ENCODE measurements around the gene PTPRS.

Gene PTPRS

GRCh38 chr19:5337708-5338655 lies 2.6 kb downstream of the PTPRS start:
- H3K9ac ChIP-seq (ENCODE audit: low read length), result no peak overlapping the region
- H3K4me1 ChIP-seq (ENCODE audit: insufficient read depth, low read length), result peaks cover 3% of the 10 kb centered on the region
- H3K36me3 ChIP-seq (ENCODE audit: insufficient read depth, low read length), result no peaks in the 10 kb centered on the region
- no peak overlapping the region for H3K4me3 ChIP-seq (ENCODE audit: low read depth in 1 of 2, low read length in 2 of 2)
- H3K27ac ChIP-seq (ENCODE audit: low read depth, low read length), result no peak overlapping the region
- peaks cover 27 to 44% of the 10 kb centered on the region in 2 donors for H3K27me3 ChIP-seq (ENCODE audit: control insufficient read depth in 1 of 2, insufficient read depth in 2 of 2, low read length in 2 of 2)
- no peaks in the 10 kb centered on the region for H3K9me3 ChIP-seq (ENCODE audit: low read length)

- no peak overlapping the region for H3K9ac ChIP-seq (ENCODE audit: low read length)
- no peaks in the 10 kb centered on the region for H3K36me3 ChIP-seq (ENCODE audit: insufficient read depth, low read length)
- H3K27ac ChIP-seq (ENCODE audit: low read depth, low read length), result no peak overlapping the region
- no peaks in the 10 kb centered on the region for H3K9me3 ChIP-seq (ENCODE audit: low read length)
- H3K27me3 ChIP-seq (ENCODE audit: control insufficient read depth in 1 of 2, insufficient read depth in 2 of 2, low read length in 2 of 2), result peaks cover 27 to 44% of the 10 kb centered on the region in 2 donors
- H3K4me1 ChIP-seq (ENCODE audit: insufficient read depth, low read length), result peaks cover 3% of the 10 kb centered on the region
- H3K4me3 ChIP-seq (ENCODE audit: low read depth in 1 of 2, low read length in 2 of 2), result no peak overlapping the region
These were observed 3.5 kb downstream of the PTPRS start for GRCh38 chr19:5337126-5337525.

- Histone ChIP-seq H3K9ac (ENCODE audit: low read length) (no peak overlapping the region), H3K27ac (ENCODE audit: low read depth, low read length) (no peak overlapping the region), H3K36me3 (ENCODE audit: insufficient read depth, low read length) (no peaks in the 10 kb centered on the region), H3K27me3 (ENCODE audit: control insufficient read depth in 1 of 2, insufficient read depth in 2 of 2, low read length in 2 of 2) (peaks cover 27 to 44% of the 10 kb centered on the region in 2 donors), H3K4me1 (ENCODE audit: insufficient read depth, low read length) (peaks cover 3% of the 10 kb centered on the region), H3K9me3 (ENCODE audit: low read length) (no peaks in the 10 kb centered on the region), H3K4me3 (ENCODE audit: low read depth in 1 of 2, low read length in 2 of 2) (no peak overlapping the region)
These were observed 4.2 kb downstream of the PTPRS start for GRCh38 chr19:5336195-5336965.

- H3K9me3 ChIP-seq (ENCODE audit: low read length), result no peaks in the 10 kb centered on the region
- H3K27ac ChIP-seq (ENCODE audit: low read depth, low read length), result no peak overlapping the region
- peaks cover 27 to 44% of the 10 kb centered on the region in 2 donors for H3K27me3 ChIP-seq (ENCODE audit: control insufficient read depth in 1 of 2, insufficient read depth in 2 of 2, low read length in 2 of 2)
- no peak overlapping the region for H3K4me3 ChIP-seq (ENCODE audit: low read depth in 1 of 2, low read length in 2 of 2)
- peaks cover 3% of the 10 kb centered on the region for H3K4me1 ChIP-seq (ENCODE audit: insufficient read depth, low read length)
- no peaks in the 10 kb centered on the region for H3K36me3 ChIP-seq (ENCODE audit: insufficient read depth, low read length)
- H3K9ac ChIP-seq (ENCODE audit: low read length), result no peak overlapping the region
These were observed 5.0 kb downstream of the PTPRS start for GRCh38 chr19:5335593-5335992.

GRCh38 chr19:5334824-5335500 lies 5.7 kb downstream of the PTPRS start:
- Histone ChIP-seq H3K4me1 (ENCODE audit: insufficient read depth, low read length) (peaks cover 3% of the 10 kb centered on the region), H3K9me3 (ENCODE audit: low read length) (no peaks in the 10 kb centered on the region), H3K27ac (ENCODE audit: low read depth, low read length) (no peak overlapping the region), H3K27me3 (ENCODE audit: control insufficient read depth in 1 of 2, insufficient read depth in 2 of 2, low read length in 2 of 2) (peaks cover 27 to 44% of the 10 kb centered on the region in 2 donors), H3K36me3 (ENCODE audit: insufficient read depth, low read length) (no peaks in the 10 kb centered on the region), H3K9ac (ENCODE audit: low read length) (no peak overlapping the region), H3K4me3 (ENCODE audit: low read depth in 1 of 2, low read length in 2 of 2) (no peak overlapping the region)

- H3K27ac ChIP-seq (ENCODE audit: low read depth, low read length), result no peak overlapping the region
- H3K36me3 ChIP-seq (ENCODE audit: insufficient read depth, low read length), result no peaks in the 10 kb centered on the region
- H3K4me1 ChIP-seq (ENCODE audit: insufficient read depth, low read length), result peaks cover 2% of the 10 kb centered on the region
- H3K9ac ChIP-seq (ENCODE audit: low read length), result no peak overlapping the region
- peaks cover 24 to 38% of the 10 kb centered on the region in 2 donors for H3K27me3 ChIP-seq (ENCODE audit: control insufficient read depth in 1 of 2, insufficient read depth in 2 of 2, low read length in 2 of 2)
- H3K4me3 ChIP-seq (ENCODE audit: low read depth in 1 of 2, low read length in 2 of 2), result no peak overlapping the region
- no peaks in the 10 kb centered on the region for H3K9me3 ChIP-seq (ENCODE audit: low read length)
These were observed 6.3 kb downstream of the PTPRS start for GRCh38 chr19:5334366-5334739.

- Histone ChIP-seq H3K9ac (ENCODE audit: low read length) (no peak overlapping the region), H3K27ac (ENCODE audit: low read depth, low read length) (no peak overlapping the region), H3K4me3 (ENCODE audit: low read depth in 1 of 2, low read length in 2 of 2) (no peak overlapping the region), H3K36me3 (ENCODE audit: insufficient read depth, low read length) (no peaks in the 10 kb centered on the region), H3K27me3 (ENCODE audit: control insufficient read depth in 1 of 2, insufficient read depth in 2 of 2, low read length in 2 of 2) (peaks cover 18 to 33% of the 10 kb centered on the region in 2 donors), H3K4me1 (ENCODE audit: insufficient read depth, low read length) (no peaks in the 10 kb centered on the region), H3K9me3 (ENCODE audit: low read length) (no peaks in the 10 kb centered on the region)
These were observed 6.8 kb downstream of the PTPRS start for GRCh38 chr19:5333581-5334365.

- H3K4me1 ChIP-seq (ENCODE audit: insufficient read depth, low read length), result no peaks in the 10 kb centered on the region
- H3K27me3 ChIP-seq (ENCODE audit: control insufficient read depth in 1 of 2, insufficient read depth in 2 of 2, low read length in 2 of 2), result peaks cover 6 to 20% of the 10 kb centered on the region in 2 donors
- no peaks in the 10 kb centered on the region for H3K9me3 ChIP-seq (ENCODE audit: low read length)
- no peak overlapping the region for H3K27ac ChIP-seq (ENCODE audit: low read depth, low read length)
- no peak overlapping the region for H3K9ac ChIP-seq (ENCODE audit: low read length)
- no peaks in the 10 kb centered on the region for H3K36me3 ChIP-seq (ENCODE audit: insufficient read depth, low read length)
- no peak overlapping the region for H3K4me3 ChIP-seq (ENCODE audit: low read depth in 1 of 2, low read length in 2 of 2)
These were observed 8.1 kb downstream of the PTPRS start for GRCh38 chr19:5332501-5332900.

- Histone ChIP-seq H3K36me3 (ENCODE audit: insufficient read depth, low read length) (no peaks in the 10 kb centered on the region), H3K27ac (ENCODE audit: low read depth, low read length) (no peak overlapping the region), H3K9me3 (ENCODE audit: low read length) (no peaks in the 10 kb centered on the region), H3K4me1 (ENCODE audit: insufficient read depth, low read length) (no peaks in the 10 kb centered on the region), H3K4me3 (ENCODE audit: low read depth in 1 of 2, low read length in 2 of 2) (no peak overlapping the region), H3K27me3 (ENCODE audit: control insufficient read depth in 1 of 2, insufficient read depth in 2 of 2, low read length in 2 of 2) (peaks cover 0 to 13% of the 10 kb centered on the region in 2 donors), H3K9ac (ENCODE audit: low read length) (no peak overlapping the region)
These were observed 8.8 kb downstream of the PTPRS start for GRCh38 chr19:5331790-5332189.

- Histone ChIP-seq H3K27ac (ENCODE audit: low read depth, low read length) (no peak overlapping the region), H3K36me3 (ENCODE audit: insufficient read depth, low read length) (no peaks in the 10 kb centered on the region), H3K4me1 (ENCODE audit: insufficient read depth, low read length) (no peaks in the 10 kb centered on the region), H3K27me3 (ENCODE audit: control insufficient read depth in 1 of 2, insufficient read depth in 2 of 2, low read length in 2 of 2) (peaks cover 0 to 5% of the 10 kb centered on the region in 2 donors), H3K9me3 (ENCODE audit: low read length) (no peaks in the 10 kb centered on the region), H3K9ac (ENCODE audit: low read length) (no peak overlapping the region), H3K4me3 (ENCODE audit: low read depth in 1 of 2, low read length in 2 of 2) (no peak overlapping the region)
These were observed 10.3 kb downstream of the PTPRS start for GRCh38 chr19:5330307-5330720.
